Breast epithelium (tissue), 4 donors: ENCODE measurements around the gene ATN1. TPM values are rescaled to one million over a fixed set of nuclear protein-coding genes. Genes with fewer than 3 reads are reported as not detected.

ENCODE experiments used
- DNase-seq, 2 donors: peaks; one replicate each; pipeline ENCODE4 v3.0.0-alpha.2; 2019; ENCODE audit warnings: low spot score in 2 of 2
- H3K27ac ChIP-seq, 2 donors: fragments of 200-600 bp; sonication (generic) in 1 of 2; one replicate each; pipeline ENCODE4 v1.5.1; 2016 to 2019; ENCODE audit warnings: mild to moderate bottlenecking in 1 of 2
- H3K27me3 ChIP-seq, 2 donors: fragments of 200-600 bp; sonication (generic) in 1 of 2; one replicate each; pipeline versions ENCODE4 v1.5.1 to v1.6.0; 2017 to 2019; ENCODE audit warnings: control low read depth in 1 of 2, mild to moderate bottlenecking in 1 of 2
- H3K36me3 ChIP-seq: fragments of 200-600 bp; one replicate; pipeline ENCODE4 v1.5.1; 2019
- H3K4me1 ChIP-seq, 2 donors: fragments of 200-600 bp; sonication (generic); one replicate each; pipeline ENCODE4 v1.5.1; 2016 to 2019; ENCODE audit warnings: control low read depth in 1 of 2
- H3K4me3 ChIP-seq, 3 donors: fragments of 200-600 bp; sonication (generic); 1 replicate in 2 of 3; 2 replicates in 1 of 3; pipeline ENCODE4 v1.5.1; 2016 to 2019; ENCODE audit warnings: mild to moderate bottlenecking in 3 of 3, moderate library complexity in 2 of 3
- H3K9me3 ChIP-seq, 2 donors: fragments of 200-600 bp; sonication (generic) in 1 of 2; one replicate each; pipeline ENCODE4 v1.5.1; 2016 to 2019; ENCODE audit warnings: control low read depth in 1 of 2
- CTCF ChIP-seq, 3 donors: fragments of 450-650 bp; IDR thresholded peaks; one replicate each; pipeline ENCODE4 v1.5.1; 2016 to 2017; ENCODE audit warnings: antibody characterized with exemption in 3 of 3, mild to moderate bottlenecking in 3 of 3, moderate library complexity in 3 of 3
- POLR2A ChIP-seq: fragments of 450-650 bp; IDR thresholded peaks from one replicate; pipeline ENCODE4 v1.6.1; 2016; ENCODE audit warnings: antibody characterized with exemption, mild to moderate bottlenecking, moderate library complexity
- POLR2AphosphoS5 ChIP-seq, 3 donors: sonication (generic); formaldehyde crosslinking; IDR thresholded peaks; one replicate each; pipeline ENCODE4 v1.6.1; 2017; ENCODE audit warnings: antibody characterized with exemption in 3 of 3
- intact Hi-C: fragments of 100-400 bp; cut with DNase I; formaldehyde crosslinking; loops from one replicate; pipeline ENCODE4 v1.15.1; 2023; ENCODE audit warnings: low total_unique reads
- total RNA-seq, 3 donors: library from RNA; depleted of rRNA; stranded (reverse); fragments of >200 nt; gene quantifications; one replicate each; pipeline ENCODE4 v1.1.0, GENCODE V29; 2016

Gene ATN1
- total RNA-seq, 3 donors from 2014 or later = 57.9 to 96.4 (median 59.7) TPM

GRCh38 chr12:6946033-6946919 lies 18.5 kb downstream of the ATN1 start:
- H3K4me1 ChIP-seq = peaks cover 14 to 22% of the 10 kb centered on the region in 2 donors
- H3K4me3 ChIP-seq = peak overlapping the region in 2 of 3 donors; percentile 55 to 80
- DNase-seq = peak; percentile 95 to 97
- intact Hi-C loops = loop anchor here (2.0 to 10.0 kb wide), 2 partner anchors 55 to 169 kb away; no protein-coding TSS in a partner anchor
- H3K36me3 ChIP-seq = no peaks in the 10 kb centered on the region
- H3K27ac ChIP-seq = peak overlapping the region; percentile 96 to 97
- no peaks in the 10 kb centered on the region for H3K9me3 ChIP-seq
- TF ChIP-seq CTCF (IDR thresholded peaks at IDR 0.05) (no peak), POLR2AphosphoS5 (IDR thresholded peaks at IDR 0.05) (peak in 2 of 3 donors; percentile 17 to 81), POLR2A (peak; percentile 61)
- no peaks in the 10 kb centered on the region for H3K27me3 ChIP-seq

- H3K9me3 ChIP-seq = no peaks in the 10 kb centered on the region
- H3K27ac ChIP-seq = peak overlapping the region; percentile 96 to 97
- intact Hi-C loops = loop anchor here (2.0 to 10.0 kb wide), 2 partner anchors 56 to 168 kb away; no protein-coding TSS in a partner anchor
- TF ChIP-seq POLR2AphosphoS5 (IDR thresholded peaks at IDR 0.05) (no peak), POLR2A (no peak), CTCF (IDR thresholded peaks at IDR 0.05) (no peak)
- no peaks in the 10 kb centered on the region for H3K27me3 ChIP-seq
- DNase-seq = no peak
- H3K4me1 ChIP-seq = peaks cover 14 to 22% of the 10 kb centered on the region in 2 donors
- no peaks in the 10 kb centered on the region for H3K36me3 ChIP-seq
- peak overlapping the region in 2 of 3 donors; percentile 55 to 80 for H3K4me3 ChIP-seq
Observed at GRCh38 chr12:6946920-6947374, 19.2 kb downstream of the ATN1 start.

- Histone ChIP-seq H3K9me3 (no peaks in the 10 kb centered on the region), H3K36me3 (no peaks in the 10 kb centered on the region), H3K4me3 (no peak overlapping the region), H3K27me3 (no peaks in the 10 kb centered on the region), H3K4me1 (peaks cover 12 to 22% of the 10 kb centered on the region in 2 donors), H3K27ac (no peak overlapping the region)
- TF ChIP-seq POLR2AphosphoS5 (IDR thresholded peaks at IDR 0.05) = no peak
- no peak for TF ChIP-seq CTCF (IDR thresholded peaks at IDR 0.05)
- no peak for TF ChIP-seq POLR2A
- no peak for DNase-seq
- intact Hi-C loops = loop anchor here (2.0 to 10.0 kb wide), 2 partner anchors 57 to 167 kb away; no protein-coding TSS in a partner anchor
Observed at GRCh38 chr12:6947615-6948014, 19.9 kb downstream of the ATN1 start.

GRCh38 chr12:6948873-6949594 lies 21.3 kb downstream of the ATN1 start:
- Histone ChIP-seq H3K36me3 (no peaks in the 10 kb centered on the region), H3K27me3 (no peaks in the 10 kb centered on the region), H3K9me3 (no peaks in the 10 kb centered on the region), H3K4me3 (no peak overlapping the region), H3K4me1 (peaks cover 7 to 22% of the 10 kb centered on the region in 2 donors), H3K27ac (no peak overlapping the region)
- TF ChIP-seq POLR2AphosphoS5 (IDR thresholded peaks at IDR 0.05) = no peak
- intact Hi-C loops = loop anchor here (10.0 kb wide), 1 partner anchor 166 kb away; no protein-coding TSS in a partner anchor
- DNase-seq = no peak

- TF ChIP-seq POLR2AphosphoS5 (IDR thresholded peaks at IDR 0.05) (no peak), POLR2A (no peak), CTCF (IDR thresholded peaks at IDR 0.05) (no peak)
- Histone ChIP-seq H3K4me1 (peaks cover 7 to 16% of the 10 kb centered on the region in 2 donors), H3K27me3 (no peaks in the 10 kb centered on the region), H3K36me3 (no peaks in the 10 kb centered on the region), H3K9me3 (no peaks in the 10 kb centered on the region), H3K27ac (no peak overlapping the region), H3K4me3 (no peak overlapping the region)
- intact Hi-C loops = no loop called here
- no peak for DNase-seq
Observed at GRCh38 chr12:6950401-6950801, 22.6 kb downstream of the ATN1 start.
